Measurements from ENCODE around the gene HSD11B2. TPM values are rescaled to one million over a fixed set of nuclear protein-coding genes. Genes with fewer than 3 reads are reported as not detected.

Gene HSD11B2
- total RNA-seq, 1 experiment from 2014 or later: 2.4 TPM

- H3K9ac ChIP-seq (ENCODE audit: low read length): no peak overlapping the region
- intact Hi-C loops (cut with micrococcal nuclease): no loop called here
- no peaks in the 10 kb centered on the region for H3K79me2 ChIP-seq (ENCODE audit: low read length)
- H3K4me3 ChIP-seq (ENCODE audit: low read length): no peak overlapping the region
- no peaks in the 10 kb centered on the region for H4K20me1 ChIP-seq (ENCODE audit: low read length)
- H3K36me3 ChIP-seq (ENCODE audit: low read depth, low read length): no peaks in the 10 kb centered on the region
- no peaks in the 10 kb centered on the region for H3K9me3 ChIP-seq (ENCODE audit: low read length)
- H3F3A ChIP-seq (ENCODE audit: low read length, unreplicated experiment): no peaks in the 10 kb centered on the region
- no peak overlapping the region for H3K4me2 ChIP-seq (ENCODE audit: low read length)
- no peak for TF ChIP-seq CTCF (conservative IDR thresholded peaks at IDR 0.05; ENCODE audit: low read depth, low read length)
- no TSS peak for BruUV-seq (replicated peaks)
- no peaks in the 10 kb centered on the region for H3K27me3 ChIP-seq (ENCODE audit: low read length)
- no peaks in the 10 kb centered on the region for H3K9me2 ChIP-seq (replicated peaks; ENCODE audit: low read length)
- CTCF ChIA-PET: interaction anchor here (0.9 kb wide), 1 partner anchor 166 kb away, joined by 3 read pairs; no protein-coding TSS in a partner anchor
- POLR2A ChIA-PET (ENCODE audit: unreplicated experiment): no interaction called here
- no peak overlapping the region for H2AFZ ChIP-seq (ENCODE audit: low read length)
- H3K27ac ChIP-seq (ENCODE audit: low read length): no peak overlapping the region
- H3K4me1 ChIP-seq (ENCODE audit: insufficient read depth, low read length): peaks cover 3% of the 10 kb centered on the region
- ATAC-seq (no peak), DNase-seq (no peak)
Observed at GRCh38 chr16:67426950-67427349, 4.0 kb upstream of the HSD11B2 start.

DNA sequence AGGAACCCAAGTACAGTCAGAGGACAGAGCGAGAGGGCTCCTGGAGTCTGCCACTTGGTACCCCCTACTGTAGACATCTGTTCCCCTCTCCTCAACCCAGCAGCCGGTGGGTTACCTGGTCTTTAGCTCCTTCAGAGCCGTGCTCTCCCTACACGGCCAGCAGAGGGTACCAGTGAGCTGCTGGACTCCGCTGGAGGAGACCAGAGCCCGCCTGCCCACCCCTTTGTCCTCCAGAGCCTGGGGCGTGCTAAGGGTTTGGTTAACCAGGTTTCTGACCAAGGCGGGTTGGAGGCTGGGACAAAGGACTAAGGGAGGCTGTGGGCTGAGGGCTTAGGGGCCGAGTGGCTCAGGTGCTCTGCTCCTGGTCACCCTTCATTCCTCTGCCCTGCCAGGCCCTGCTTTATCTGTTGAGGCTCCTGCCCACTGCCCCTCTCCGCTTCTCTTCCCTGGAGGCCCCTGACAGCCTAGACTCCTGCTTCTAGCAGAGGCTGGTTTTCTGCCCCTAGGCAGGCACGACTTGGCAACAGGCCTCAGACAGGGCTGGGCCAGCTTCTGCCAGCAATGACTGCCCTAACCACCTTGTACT lies 2.7 kb upstream of the HSD11B2 start:
- Histone ChIP-seq H2AFZ (ENCODE audit: low read length) (no peak overlapping the region), H3K79me2 (ENCODE audit: low read length) (no peaks in the 10 kb centered on the region), H3K27me3 (ENCODE audit: low read length) (no peaks in the 10 kb centered on the region), H3K4me3 (ENCODE audit: low read length) (no peak overlapping the region), H3F3A (ENCODE audit: low read length, unreplicated experiment) (no peaks in the 10 kb centered on the region), H3K9me3 (ENCODE audit: low read length) (no peaks in the 10 kb centered on the region), H3K9ac (ENCODE audit: low read length) (no peak overlapping the region), H4K20me1 (ENCODE audit: low read length) (no peaks in the 10 kb centered on the region), H3K27ac (ENCODE audit: low read length) (no peak overlapping the region), H3K4me2 (ENCODE audit: low read length) (no peak overlapping the region), H3K36me3 (ENCODE audit: low read depth, low read length) (no peaks in the 10 kb centered on the region), H3K9me2 (replicated peaks; ENCODE audit: low read length) (no peaks in the 10 kb centered on the region), H3K4me1 (ENCODE audit: insufficient read depth, low read length) (peaks cover 3% of the 10 kb centered on the region)
- ChIA-PET CTCF (interaction anchor here (0.6 to 1.4 kb wide), 7 partner anchors 11 to 168 kb away, joined by 3 to 6 read pairs (median 3); partner anchors contain the start of gene ZDHHC1), POLR2A (ENCODE audit: unreplicated experiment) (no interaction called here)
- intact Hi-C loops (cut with micrococcal nuclease): no loop called here
- no TSS peak for BruUV-seq (replicated peaks)
- DNase-seq: peak; percentile 71
- TF ChIP-seq CTCF (conservative IDR thresholded peaks at IDR 0.05; ENCODE audit: low read depth, low read length) (peak; percentile 73), EZH2phosphoT487 (IDR thresholded peaks at IDR 0.05; ENCODE audit: borderline replicate concordance, low read length) (no peak)
- peak; percentile 57 for ATAC-seq

- no TSS peak for BruUV-seq (replicated peaks)
- no peak for TF ChIP-seq EZH2 (IDR thresholded peaks at IDR 0.05; ENCODE audit: low read length, unreplicated experiment)
- TF ChIP-seq CTCF (conservative IDR thresholded peaks at IDR 0.05; ENCODE audit: low read depth, low read length): no peak
- TF ChIP-seq EZH2phosphoT487 (IDR thresholded peaks at IDR 0.05; ENCODE audit: borderline replicate concordance, low read length): no peak
- no peak for ATAC-seq
- Histone ChIP-seq H3F3A (ENCODE audit: low read length, unreplicated experiment) (no peaks in the 10 kb centered on the region), H3K27me3 (ENCODE audit: low read length) (no peaks in the 10 kb centered on the region), H3K27ac (ENCODE audit: low read length) (no peak overlapping the region), H3K9ac (ENCODE audit: low read length) (no peak overlapping the region), H3K4me2 (ENCODE audit: low read length) (peak overlapping the region; percentile 88), H3K4me3 (ENCODE audit: low read length) (no peak overlapping the region), H4K20me1 (ENCODE audit: low read length) (no peaks in the 10 kb centered on the region), H3K79me2 (ENCODE audit: low read length) (no peaks in the 10 kb centered on the region), H3K9me2 (replicated peaks; ENCODE audit: low read length) (no peaks in the 10 kb centered on the region), H3K9me3 (ENCODE audit: low read length) (no peaks in the 10 kb centered on the region), H2AFZ (ENCODE audit: low read length) (no peak overlapping the region), H3K36me3 (ENCODE audit: low read depth, low read length) (no peaks in the 10 kb centered on the region), H3K4me1 (ENCODE audit: insufficient read depth, low read length) (peaks cover 3% of the 10 kb centered on the region)
- DNase-seq: no peak
- POLR2A ChIA-PET (ENCODE audit: unreplicated experiment): no interaction called here
- intact Hi-C loops (cut with micrococcal nuclease): no loop called here
- CTCF ChIA-PET: interaction anchor here (1.4 kb wide), 1 partner anchor 169 kb away, joined by 6 read pairs; no protein-coding TSS in a partner anchor
Observed at GRCh38 chr16:67429053-67429798, 1.7 kb upstream of the HSD11B2 start.
